ENCODE measurements around the gene PHTF2.

GRCh38 chr7:77806425-77806824 lies 7.9 kb downstream of the PHTF2 start:
- TF ChIP-seq CTCF (IDR thresholded peaks at IDR 0.05; ENCODE audit: insufficient read depth, low read depth, low read length) = no peak
- TF ChIP-seq EZH2 (IDR thresholded peaks at IDR 0.05; ENCODE audit: insufficient read depth, low read length) = no peak

Data from astrocyte (in vitro differentiated cells and primary cell).